ENCODE data around the gene LGALS9.

DNA sequence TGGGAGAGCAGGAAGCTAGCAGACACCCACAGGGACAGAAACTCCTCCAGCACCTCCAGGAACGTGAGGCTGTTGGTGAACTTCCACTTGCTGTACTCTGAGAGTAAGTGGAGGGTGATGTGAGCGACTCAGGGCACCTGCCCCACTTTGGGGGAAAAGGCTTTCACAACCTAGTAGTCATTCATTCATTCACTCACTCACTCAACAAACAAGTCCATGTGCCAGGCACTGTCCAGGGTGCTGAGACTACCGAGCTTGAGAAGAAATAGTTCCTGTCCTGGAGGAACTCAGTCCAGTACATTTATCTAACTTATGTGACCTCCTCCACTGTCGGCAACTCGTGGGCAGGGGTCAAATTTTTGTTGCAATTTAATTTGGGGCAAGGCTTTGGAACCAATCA is 26.6 kb downstream of the LGALS9 start:
- TF ChIP-seq RAD21 (conservative IDR thresholded peaks at IDR 0.05), result no peak
- TF ChIP-seq, protein P1, sequence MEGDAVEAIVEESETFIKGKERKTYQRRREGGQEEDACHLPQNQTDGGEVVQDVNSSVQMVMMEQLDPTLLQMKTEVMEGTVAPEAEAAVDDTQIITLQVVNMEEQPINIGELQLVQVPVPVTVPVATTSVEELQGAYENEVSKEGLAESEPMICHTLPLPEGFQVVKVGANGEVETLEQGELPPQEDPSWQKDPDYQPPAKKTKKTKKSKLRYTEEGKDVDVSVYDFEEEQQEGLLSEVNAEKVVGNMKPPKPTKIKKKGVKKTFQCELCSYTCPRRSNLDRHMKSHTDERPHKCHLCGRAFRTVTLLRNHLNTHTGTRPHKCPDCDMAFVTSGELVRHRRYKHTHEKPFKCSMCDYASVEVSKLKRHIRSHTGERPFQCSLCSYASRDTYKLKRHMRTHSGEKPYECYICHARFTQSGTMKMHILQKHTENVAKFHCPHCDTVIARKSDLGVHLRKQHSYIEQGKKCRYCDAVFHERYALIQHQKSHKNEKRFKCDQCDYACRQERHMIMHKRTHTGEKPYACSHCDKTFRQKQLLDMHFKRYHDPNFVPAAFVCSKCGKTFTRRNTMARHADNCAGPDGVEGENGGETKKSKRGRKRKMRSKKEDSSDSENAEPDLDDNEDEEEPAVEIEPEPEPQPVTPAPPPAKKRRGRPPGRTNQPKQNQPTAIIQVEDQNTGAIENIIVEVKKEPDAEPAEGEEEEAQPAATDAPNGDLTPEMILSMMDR (IDR thresholded peaks at IDR 0.05; ENCODE audit: poor library complexity, severe bottlenecking), result no peak
- no peak for TF ChIP-seq POLR2AphosphoS5 (IDR thresholded peaks at IDR 0.05)
- TF ChIP-seq EP300 (conservative IDR thresholded peaks at IDR 0.05; ENCODE audit: poor library complexity, severe bottlenecking), result no peak
- no peak for TF ChIP-seq TAF1 (IDR thresholded peaks at IDR 0.05; ENCODE audit: low read depth)
- TF ChIP-seq SMC3 (conservative IDR thresholded peaks at IDR 0.05; ENCODE audit: poor library complexity), result no peak
- TF ChIP-seq EZH2 (IDR thresholded peaks at IDR 0.05; ENCODE audit: borderline replicate concordance, insufficient read depth, low read length, poor library complexity, severe bottlenecking), result no peak
- TF ChIP-seq REST (IDR thresholded peaks at IDR 0.05; ENCODE audit: borderline replicate concordance), result no peak

All from neural cell (in vitro differentiated cells).